GM21529 (cell line): ENCODE measurements around the gene WDR81.
A peak's percentile ranks its signal among the peaks of the same experiment; 100 is the strongest.
"Not testable (repeated sequence)": the region's sequence is repeated elsewhere in the genome, so short reads cannot be mapped to it uniquely, and the experiment has no call there.

Experiments
- ATAC-seq: cut with Tn5 transposase; IDR thresholded peaks from one replicate; pipeline ENCODE4 v1.9.1; 2021; ENCODE audit not compliant: unreplicated experiment

Gene WDR81

DNA sequence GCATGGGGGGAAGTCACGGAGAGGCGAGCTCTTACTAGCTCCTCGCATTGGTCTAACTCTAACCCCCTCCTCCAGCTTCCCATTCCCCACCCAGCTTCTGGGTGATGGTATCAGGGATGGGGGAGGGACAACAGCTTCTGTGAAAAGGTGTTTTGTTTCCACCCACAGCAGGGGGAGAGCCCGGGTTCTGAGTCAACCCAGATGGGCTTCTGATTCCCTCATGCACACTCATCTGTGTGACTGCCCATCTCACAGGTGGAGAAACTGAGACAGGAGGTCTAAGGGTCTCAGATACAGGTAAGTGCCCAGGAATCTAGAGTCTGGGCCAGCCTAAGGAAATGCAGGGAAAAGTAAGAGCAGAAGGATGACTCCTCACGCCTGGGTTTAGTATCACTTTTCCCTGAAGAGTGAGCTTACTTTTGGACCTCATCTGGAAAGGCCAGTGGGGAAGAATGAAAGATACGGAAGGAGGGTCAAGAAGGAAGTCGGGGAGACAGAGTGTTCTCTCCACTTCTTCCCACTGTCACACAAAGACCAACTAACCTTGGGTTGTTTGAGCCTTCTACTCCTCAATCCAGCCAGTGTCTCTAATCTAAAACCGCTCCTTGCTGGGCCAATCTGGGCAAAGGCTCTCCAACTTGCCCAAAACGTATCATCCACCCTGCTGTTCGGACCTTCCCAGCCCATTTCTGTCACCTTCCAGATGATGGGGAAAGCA lies 11.2 kb upstream of the WDR81 start:
- ATAC-seq, result no peak

- no peak for ATAC-seq
Observed at GRCh38 chr17:1713878-1714426, 10.6 kb upstream of the WDR81 start.

DNA sequence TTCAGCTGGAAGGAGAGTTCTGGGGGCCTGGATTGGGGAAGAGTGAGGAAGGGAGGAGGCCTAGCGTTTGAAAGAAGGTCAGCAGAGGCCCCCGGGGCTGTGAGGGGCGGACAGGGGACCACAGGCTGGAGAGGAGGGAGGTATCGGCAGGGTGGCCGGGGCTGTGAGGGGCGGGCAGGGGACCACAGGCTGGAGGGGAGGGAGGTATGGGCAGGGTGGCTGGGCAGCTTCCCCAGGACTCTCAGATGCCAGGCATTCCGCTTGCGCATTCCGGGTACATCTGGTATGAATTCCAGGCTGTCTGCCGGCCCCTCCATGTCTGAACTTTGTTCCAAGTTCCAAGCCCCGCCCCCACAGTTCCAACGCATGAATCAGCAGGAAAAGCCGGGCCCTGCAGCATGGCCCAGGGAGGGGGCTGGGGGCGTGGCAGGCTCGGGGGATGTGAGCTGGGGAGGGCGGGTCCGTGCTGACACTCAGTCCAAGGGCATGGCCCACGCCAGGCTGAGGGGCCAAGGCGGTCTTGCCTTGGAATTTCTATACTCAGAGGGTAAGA lies 10.0 kb upstream of the WDR81 start:
- no peak for ATAC-seq

- no peak for ATAC-seq
Observed at GRCh38 chr17:1714980-1715802, 9.3 kb upstream of the WDR81 start.

GRCh38 chr17:1715803-1716075 lies 8.8 kb upstream of the WDR81 start:
- ATAC-seq, result no peak

DNA sequence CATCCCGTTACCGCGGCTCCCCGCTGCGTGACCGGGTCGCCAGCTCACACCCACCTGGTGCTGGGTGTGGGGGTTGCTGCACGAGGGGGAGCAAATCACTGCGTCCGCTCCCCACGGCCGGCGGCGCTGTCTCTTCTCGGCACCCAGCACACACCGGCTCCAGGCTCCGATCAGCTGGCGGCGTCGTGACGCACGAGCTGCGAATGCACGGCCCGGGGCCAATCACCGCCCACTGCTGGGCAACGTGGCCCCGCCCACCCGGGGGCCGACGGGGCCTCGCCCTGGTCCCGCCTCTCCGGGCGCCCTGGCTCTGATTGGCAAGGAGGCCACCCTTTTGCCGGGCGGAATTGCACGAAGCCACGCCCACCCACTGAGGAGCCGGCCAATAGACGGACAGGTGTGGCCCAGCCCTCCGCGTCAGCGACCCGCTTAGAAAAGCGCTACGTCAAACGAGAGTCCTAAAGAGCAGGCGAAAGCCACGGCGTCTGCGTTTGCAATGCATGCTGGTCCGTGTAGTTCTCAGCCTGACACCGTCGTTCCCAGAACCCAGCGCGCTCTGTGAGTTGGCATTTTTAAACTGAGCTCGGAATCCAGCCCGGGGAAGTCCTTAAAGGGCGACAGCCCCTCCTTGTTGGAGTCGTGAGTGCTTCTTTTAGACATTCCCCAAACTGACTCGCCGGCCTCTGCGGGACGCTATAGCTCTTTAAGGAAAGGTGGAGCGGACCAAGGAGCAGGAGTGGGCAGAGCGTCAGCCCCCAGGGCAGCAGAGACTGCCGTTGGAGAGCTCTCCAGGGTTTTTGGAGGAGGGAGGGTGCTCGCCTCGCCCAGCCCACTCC lies 8.2 kb upstream of the WDR81 start:
- ATAC-seq, result peak; percentile 73

DNA sequence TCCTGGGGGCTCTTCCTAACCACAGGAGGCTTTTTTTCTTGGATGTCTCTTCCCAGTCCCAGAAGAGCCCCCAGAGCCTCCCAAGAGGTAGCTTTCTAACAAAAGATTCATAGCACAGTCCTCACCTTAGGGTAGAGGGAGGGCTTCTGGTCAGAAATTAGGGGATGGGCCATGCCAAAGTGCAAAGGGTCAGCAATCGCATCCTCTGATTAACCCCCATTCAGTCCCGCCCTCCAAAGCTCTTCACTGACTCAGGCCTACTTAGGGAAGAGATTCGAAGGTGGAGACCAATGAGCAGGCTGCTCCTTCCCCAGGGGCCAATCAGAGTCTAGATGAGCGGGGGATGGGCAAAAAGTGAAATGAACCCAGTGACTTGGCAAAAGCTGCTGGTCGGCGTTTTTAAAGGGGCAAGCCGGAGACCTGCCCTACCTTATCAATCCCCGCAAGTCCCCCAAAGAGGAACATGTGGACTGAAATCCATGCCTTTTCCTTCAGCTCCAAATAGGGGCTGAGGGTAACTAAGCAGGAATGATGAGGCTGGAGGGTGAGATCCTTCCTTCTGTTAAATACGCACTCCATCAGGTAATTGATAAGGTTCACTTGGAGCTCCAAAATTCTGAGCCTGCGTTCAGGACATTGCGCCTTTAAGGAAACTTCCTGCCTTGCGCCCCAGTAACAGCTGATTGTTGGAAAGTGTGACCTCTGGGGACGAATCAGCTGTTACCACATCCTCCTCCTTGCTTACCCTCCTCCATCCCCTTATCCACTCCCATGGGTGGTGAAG lies 7.4 kb upstream of the WDR81 start:
- ATAC-seq, result peak; percentile 42

DNA sequence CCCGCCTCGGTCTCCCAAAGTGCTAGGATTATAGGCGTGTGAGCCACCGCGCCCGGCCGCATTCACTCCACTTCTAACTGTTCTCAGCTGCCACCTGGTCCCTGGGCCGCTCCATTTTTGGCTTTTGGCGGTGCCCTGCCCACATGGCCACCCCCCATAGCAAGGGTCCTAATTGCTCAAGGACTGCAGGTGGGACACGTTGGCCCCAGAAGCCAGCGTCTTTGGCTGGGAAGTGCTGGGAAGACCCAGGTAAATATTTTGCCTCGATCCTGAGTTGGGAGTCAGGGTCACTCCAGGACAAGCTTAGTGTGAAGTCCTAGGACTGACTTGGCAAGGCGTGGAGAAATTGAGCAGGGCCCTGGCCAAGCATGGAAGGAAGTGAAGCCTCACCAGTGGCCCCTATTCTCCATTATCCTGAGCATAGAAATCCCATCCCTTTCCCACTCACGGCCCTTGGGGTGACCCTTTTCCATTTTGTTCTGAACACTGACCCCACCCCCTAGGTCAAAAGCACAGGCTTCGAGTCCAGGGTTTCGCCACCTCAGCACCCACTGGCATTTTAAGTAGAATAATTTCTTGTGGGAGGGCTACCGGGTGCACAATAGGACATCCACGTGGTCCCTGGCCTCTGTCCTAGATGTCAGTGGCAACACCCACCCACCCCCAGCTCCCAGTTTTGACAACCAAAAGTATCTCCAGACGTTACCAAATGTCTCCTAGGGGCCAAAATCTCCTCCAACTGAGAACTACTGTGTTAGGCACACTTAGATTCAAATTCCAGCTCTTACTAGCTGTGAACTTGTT lies 5.9 kb upstream of the WDR81 start:
- no peak for ATAC-seq

GRCh38 chr17:1720856-1721386 lies 3.6 kb upstream of the WDR81 start:
- ATAC-seq, result no peak

DNA sequence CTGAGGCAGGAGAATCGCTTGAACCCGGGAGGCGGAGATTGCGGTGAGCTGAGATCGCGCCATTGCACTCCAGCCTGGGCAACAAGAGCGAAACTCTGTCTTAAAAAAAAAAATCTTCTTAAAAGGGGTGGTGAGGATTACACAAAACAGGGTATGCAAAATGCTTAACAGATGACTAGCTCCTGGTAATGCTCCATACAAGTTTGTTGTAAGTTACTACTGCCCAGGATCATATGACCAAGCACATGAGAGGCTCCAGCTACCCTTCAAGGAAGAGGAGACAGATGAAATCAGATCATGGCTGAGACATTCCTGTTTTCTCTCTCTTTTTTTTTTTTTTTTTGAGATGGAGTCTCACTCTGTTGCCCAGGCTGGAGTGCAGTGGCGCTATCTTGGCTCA lies 2.5 kb upstream of the WDR81 start:
- not testable (repeated sequence) for ATAC-seq

DNA sequence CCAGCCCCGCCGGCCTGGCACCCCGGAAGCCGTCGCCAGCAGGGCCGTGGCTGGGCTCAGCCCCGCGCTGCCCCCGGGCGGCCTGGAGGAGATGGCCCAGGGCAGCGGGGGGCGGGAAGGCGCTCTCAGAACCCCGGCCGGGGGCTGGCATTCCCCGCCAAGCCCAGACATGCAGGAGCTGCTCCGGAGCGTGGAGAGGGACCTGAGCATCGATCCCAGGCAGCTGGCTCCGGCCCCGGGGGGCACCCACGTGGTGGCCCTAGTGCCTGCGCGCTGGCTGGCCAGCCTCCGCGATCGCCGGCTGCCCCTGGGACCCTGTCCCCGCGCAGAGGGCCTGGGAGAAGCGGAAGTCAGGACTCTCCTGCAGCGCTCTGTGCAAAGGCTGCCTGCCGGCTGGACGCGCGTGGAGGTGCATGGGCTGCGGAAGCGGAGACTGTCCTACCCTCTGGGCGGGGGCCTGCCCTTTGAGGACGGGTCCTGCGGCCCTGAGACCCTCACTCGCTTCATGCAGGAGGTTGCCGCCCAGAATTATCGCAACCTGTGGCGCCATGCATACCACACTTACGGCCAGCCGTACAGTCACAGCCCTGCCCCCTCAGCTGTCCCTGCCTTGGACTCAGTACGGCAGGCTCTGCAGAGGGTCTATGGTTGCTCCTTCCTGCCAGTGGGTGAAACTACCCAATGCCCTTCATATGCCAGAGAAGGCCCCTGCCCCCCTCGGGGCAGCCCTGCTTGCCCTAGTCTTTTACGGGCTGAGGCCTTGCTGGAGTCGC lies 551 bp downstream of the WDR81 start:
- ATAC-seq, result peak; percentile 28

- no peak for ATAC-seq
Observed at GRCh38 chr17:1725642-1726511, 1.4 kb downstream of the WDR81 start.

DNA sequence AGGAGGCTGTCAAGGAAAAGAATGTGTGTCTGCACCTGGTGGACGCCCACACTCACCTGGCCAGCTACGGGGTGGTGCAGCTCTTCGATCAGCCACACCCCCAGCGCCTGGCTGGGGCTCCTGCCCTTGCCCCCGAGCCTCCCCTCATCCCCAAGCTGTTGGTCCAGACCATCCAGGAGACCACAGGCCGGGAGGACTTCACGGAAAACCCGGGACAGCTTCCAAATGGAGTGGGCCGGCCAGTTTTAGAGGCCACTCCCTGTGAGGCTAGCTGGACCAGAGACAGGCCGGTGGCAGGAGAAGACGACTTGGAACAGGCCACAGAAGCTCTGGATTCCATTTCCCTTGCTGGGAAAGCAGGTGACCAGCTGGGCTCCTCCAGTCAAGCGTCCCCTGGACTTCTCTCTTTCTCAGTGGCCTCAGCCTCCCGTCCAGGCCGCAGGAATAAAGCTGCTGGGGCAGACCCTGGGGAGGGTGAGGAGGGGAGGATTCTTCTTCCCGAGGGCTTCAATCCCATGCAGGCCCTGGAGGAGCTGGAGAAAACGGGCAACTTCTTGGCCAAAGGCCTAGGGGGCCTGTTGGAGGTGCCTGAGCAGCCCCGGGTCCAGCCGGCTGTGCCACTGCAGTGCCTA lies 2.2 kb downstream of the WDR81 start:
- no peak for ATAC-seq

DNA sequence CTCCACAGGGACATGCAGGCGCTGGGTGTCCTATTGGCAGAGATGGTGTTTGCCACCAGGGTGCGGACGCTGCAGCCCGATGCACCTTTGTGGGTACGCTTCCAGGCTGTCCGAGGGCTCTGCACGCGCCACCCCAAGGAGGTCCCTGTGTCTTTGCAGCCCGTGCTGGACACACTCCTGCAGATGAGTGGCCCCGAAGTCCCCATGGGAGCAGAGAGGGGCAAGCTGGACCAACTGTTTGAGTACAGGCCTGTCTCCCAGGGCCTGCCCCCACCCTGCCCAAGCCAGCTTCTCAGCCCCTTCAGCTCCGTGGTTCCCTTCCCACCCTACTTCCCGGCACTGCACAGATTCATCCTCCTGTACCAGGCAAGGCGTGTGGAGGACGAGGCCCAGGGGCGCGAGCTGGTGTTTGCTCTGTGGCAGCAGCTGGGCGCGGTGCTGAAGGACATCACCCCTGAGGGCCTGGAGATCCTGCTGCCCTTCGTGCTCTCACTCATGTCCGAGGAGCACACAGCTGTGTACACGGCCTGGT lies 2.8 kb downstream of the WDR81 start:
- ATAC-seq, result no peak

DNA sequence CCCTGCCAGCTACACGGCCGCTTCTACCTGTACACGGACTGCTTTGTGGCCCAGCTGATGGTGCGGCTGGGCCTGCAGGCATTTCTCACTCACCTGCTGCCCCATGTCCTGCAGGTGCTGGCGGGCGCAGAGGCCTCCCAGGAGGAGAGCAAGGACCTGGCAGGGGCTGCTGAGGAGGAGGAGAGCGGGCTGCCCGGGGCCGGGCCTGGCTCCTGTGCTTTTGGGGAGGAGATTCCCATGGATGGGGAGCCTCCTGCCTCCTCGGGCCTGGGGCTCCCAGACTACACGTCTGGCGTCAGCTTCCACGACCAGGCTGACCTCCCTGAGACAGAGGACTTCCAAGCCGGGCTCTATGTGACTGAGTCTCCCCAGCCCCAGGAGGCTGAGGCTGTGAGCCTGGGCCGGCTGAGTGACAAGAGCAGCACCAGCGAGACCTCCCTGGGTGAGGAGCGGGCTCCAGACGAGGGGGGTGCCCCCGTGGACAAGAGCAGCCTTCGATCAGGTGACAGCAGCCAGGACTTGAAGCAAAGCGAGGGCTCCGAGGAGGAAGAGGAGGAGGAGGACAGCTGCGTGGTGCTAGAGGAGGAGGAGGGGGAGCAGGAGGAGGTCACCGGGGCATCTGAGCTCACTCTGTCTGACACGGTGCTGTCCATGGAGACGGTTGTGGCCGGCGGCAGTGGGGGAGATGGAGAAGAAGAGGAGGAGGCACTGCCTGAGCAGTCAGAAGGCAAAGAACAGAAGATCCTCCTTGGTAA lies 3.5 kb downstream of the WDR81 start:
- no peak for ATAC-seq

DNA sequence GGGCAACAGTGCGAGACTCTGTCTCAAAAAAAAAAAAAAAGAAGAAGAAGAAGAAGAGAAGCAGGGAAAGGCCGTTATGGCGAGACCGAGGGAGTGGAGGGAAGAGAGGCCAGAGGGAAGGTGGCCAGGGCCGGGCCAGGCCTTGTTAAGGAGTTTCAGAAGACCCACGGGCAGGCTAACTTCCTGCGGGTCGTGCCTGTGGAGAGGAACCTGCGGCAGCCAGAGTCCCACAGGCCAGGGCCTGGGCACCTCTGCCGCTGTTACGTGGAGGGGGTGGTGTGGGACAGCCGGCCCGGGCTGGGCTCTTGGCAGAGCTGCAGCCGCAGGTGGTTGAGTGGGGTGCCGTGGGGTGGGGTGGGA lies 5.4 kb downstream of the WDR81 start:
- no peak for ATAC-seq
